ENCODE data around the gene ZFHX3. TPM values are rescaled to one million over a fixed set of nuclear protein-coding genes. Genes with fewer than 3 reads are reported as not detected.

The ZFHX3 gene
- total and polyA plus RNA-seq, 2 donors (not counting 3 experiments of a cell fraction or from before 2014, with no cell fraction given) = 3.7 to 18.8 TPM

DNA sequence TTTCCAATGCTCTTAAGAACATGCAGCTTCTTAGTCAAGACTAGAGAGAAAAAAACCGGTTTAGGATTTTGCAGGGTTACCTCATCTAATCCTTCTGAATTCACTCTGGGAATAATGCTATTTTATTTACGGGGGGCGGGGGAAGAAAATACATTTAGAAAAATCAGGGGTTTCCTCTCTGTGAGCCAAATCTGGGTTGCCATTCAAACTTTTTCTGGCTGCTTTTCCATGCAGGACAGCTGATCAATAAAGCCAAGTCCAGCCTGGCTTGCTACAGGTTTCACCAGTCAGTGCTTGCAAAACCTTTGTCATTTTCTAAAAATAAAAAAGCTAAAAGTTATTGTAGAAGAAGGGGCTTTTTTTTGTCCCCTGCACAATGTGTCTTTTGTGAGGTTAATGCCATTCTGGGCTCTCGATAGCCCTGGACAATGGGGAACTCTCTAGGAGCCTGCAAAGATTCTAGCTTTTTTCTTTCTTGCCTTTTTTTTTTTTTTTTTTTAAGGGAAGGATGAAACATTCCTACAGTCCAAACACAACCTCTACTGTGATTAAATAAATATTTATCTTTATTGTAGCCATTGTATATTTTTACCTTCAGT, 13.1 kb upstream of the ZFHX3 start:
- H3K27me3 ChIP-seq (ENCODE audit: control insufficient read depth in 2 of 2, insufficient read depth in 2 of 2, low read length in 2 of 2) = no peaks in the 10 kb centered on the region
- peaks cover 24% of the 10 kb centered on the region for H3K79me2 ChIP-seq (ENCODE audit: control insufficient read depth, insufficient read depth, low read length)
- no peak for FAIRE-seq

More for the DNA sequence above, 13.1 kb upstream of the ZFHX3 start:
- no peak overlapping the region for H2AFZ ChIP-seq (ENCODE audit: low read depth, low read length)
- no peaks in the 10 kb centered on the region for H4K20me1 ChIP-seq (replicated peaks; ENCODE audit: control insufficient read depth, extremely low read depth, insufficient read depth, low read length)
- intact Hi-C loops (cut with micrococcal nuclease) = loop anchor here (10.0 kb wide), 2 partner anchors 396 to 816 kb away; no protein-coding TSS in a partner anchor
- ChIA-PET CTCF (interaction anchor here (1.0 to 8.0 kb wide), 8 partner anchors 11 to 819 kb away, joined by 3 to 55 read pairs (median 6); no protein-coding TSS in a partner anchor), POLR2A (no interaction called here)
- TF ChIP-seq MYC (IDR thresholded peaks at IDR 0.05; ENCODE audit: low read depth, low read length) = no peak
- no peak for TF ChIP-seq GATA2 (IDR thresholded peaks at IDR 0.05; ENCODE audit: insufficient read depth, insufficient read length, low read depth, low read length)
- TF ChIP-seq POLR2A (IDR thresholded peaks at IDR 0.05; ENCODE audit: low read depth, low read length) = no peak
- TF ChIP-seq, protein P1, sequence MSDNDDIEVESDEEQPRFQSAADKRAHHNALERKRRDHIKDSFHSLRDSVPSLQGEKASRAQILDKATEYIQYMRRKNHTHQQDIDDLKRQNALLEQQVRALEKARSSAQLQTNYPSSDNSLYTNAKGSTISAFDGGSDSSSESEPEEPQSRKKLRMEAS (IDR thresholded peaks at IDR 0.05; ENCODE audit: insufficient read depth, insufficient read length) = no peak
- TF ChIP-seq, protein P2, sequence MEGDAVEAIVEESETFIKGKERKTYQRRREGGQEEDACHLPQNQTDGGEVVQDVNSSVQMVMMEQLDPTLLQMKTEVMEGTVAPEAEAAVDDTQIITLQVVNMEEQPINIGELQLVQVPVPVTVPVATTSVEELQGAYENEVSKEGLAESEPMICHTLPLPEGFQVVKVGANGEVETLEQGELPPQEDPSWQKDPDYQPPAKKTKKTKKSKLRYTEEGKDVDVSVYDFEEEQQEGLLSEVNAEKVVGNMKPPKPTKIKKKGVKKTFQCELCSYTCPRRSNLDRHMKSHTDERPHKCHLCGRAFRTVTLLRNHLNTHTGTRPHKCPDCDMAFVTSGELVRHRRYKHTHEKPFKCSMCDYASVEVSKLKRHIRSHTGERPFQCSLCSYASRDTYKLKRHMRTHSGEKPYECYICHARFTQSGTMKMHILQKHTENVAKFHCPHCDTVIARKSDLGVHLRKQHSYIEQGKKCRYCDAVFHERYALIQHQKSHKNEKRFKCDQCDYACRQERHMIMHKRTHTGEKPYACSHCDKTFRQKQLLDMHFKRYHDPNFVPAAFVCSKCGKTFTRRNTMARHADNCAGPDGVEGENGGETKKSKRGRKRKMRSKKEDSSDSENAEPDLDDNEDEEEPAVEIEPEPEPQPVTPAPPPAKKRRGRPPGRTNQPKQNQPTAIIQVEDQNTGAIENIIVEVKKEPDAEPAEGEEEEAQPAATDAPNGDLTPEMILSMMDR (IDR thresholded peaks at IDR 0.05; ENCODE audit: extremely low read depth in 1 of 2, insufficient read depth in 1 of 2, low read depth in 1 of 2, low read length in 2 of 2) = no peak
- no peak for TF ChIP-seq JUN (IDR thresholded peaks at IDR 0.05; ENCODE audit: borderline replicate concordance, insufficient read depth, insufficient read length, low read depth)
- TF ChIP-seq EZH2 (IDR thresholded peaks at IDR 0.05; ENCODE audit: borderline replicate concordance, low read depth, low read length, severe bottlenecking) = no peak
- no peak for TF ChIP-seq POLR2AphosphoS5 (IDR thresholded peaks at IDR 0.05; ENCODE audit: insufficient read depth, low read depth, low read length)
- TF ChIP-seq FOS (IDR thresholded peaks at IDR 0.05; ENCODE audit: borderline replicate concordance, insufficient read depth, low read length) = no peak
- no peaks in the 10 kb centered on the region for H3K36me3 ChIP-seq (ENCODE audit: control insufficient read depth in 2 of 2, extremely low read depth in 1 of 2, insufficient read depth in 2 of 2, low read length in 2 of 2)
- no TSS peak for BruUV-seq (replicated peaks)
- no peak overlapping the region for H3K4me3 ChIP-seq (replicated peaks in 1 of 3; ENCODE audit: insufficient read depth in 1 of 3, low read depth in 1 of 3, low read length in 3 of 3)
- H3K4me2 ChIP-seq (ENCODE audit: insufficient read depth, low read length) = no peak overlapping the region
- H3K4me1 ChIP-seq (ENCODE audit: control insufficient read depth, extremely low read depth, insufficient read depth, low read length) = peaks cover 59% of the 10 kb centered on the region
- no peak for DNase-seq (ENCODE audit: low read depth, low spot score)
- no peak overlapping the region for H3K9ac ChIP-seq (replicated peaks; ENCODE audit: extremely low read depth, insufficient read depth, low read length)
- no peaks in the 10 kb centered on the region for H3K9me3 ChIP-seq (replicated peaks; ENCODE audit: control insufficient read depth, insufficient read depth, low read length)
- H3K27ac ChIP-seq (ENCODE audit: insufficient read depth, low read depth, low read length) = no peak overlapping the region
- H3K9me1 ChIP-seq (replicated peaks; ENCODE audit: control insufficient read depth, extremely low read depth, insufficient read depth, low read length) = no peaks in the 10 kb centered on the region
- dilution Hi-C loops (cut with MboI; ENCODE audit: extremely low pct_ligation_motif_present, low sequenced_read_pairs) = no loop called here

All from endothelial cell of umbilical vein (primary cell).